Mammary microvascular endothelial cell (primary cell): Measurements from ENCODE around the gene GET4. TPM values are rescaled to one million over a fixed set of nuclear protein-coding genes. Genes with fewer than 3 reads are reported as not detected.

Source experiments
- total RNA-seq: library from RNA; depleted of rRNA; stranded (reverse); fragments of >200 nt; gene quantifications from 2 replicates; pipeline ENCODE4 v1.2.3, GENCODE V29; 2015

The GET4 gene, protein sequence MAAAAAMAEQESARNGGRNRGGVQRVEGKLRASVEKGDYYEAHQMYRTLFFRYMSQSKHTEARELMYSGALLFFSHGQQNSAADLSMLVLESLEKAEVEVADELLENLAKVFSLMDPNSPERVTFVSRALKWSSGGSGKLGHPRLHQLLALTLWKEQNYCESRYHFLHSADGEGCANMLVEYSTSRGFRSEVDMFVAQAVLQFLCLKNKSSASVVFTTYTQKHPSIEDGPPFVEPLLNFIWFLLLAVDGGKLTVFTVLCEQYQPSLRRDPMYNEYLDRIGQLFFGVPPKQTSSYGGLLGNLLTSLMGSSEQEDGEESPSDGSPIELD
- total RNA-seq, result 35.6 and 37.8 TPM in 2 replicates

GRCh38 chr7:876077-876971, at the start of gene GET4:
GET4 (plus strand) TSS chr7:876554; CDS start chr7:876646, 92 bp downstream.

GRCh38 chr7:832167-832967, 44.0 kb upstream of the GET4 start, which contains the start of gene SUN1:
SUN1 (plus strand) TSS chr7:832476; CDS start chr7:832525, 49 bp downstream.

Other genes starting within 250 kb of the GET4 start
- gene DNAAF5, start 149.9 kb upstream of the GET4 start, total RNA-seq, result 50.1 and 50.8 TPM in 2 replicates
- gene PRKAR1B, start 149.3 kb upstream of the GET4 start, total RNA-seq, result 19.6 and 20.1 TPM in 2 replicates
- gene SUN1, start 44.1 kb upstream of the GET4 start, total RNA-seq, result 125 and 141 TPM in 2 replicates
- gene ADAP1, start 78.1 kb downstream of the GET4 start, total RNA-seq, result 0.44 and 5.9 TPM in 2 replicates
- gene COX19, start 99.0 kb downstream of the GET4 start, total RNA-seq, result 4.3 and 8.8 TPM in 2 replicates
- not detected in 2 replicates for gene CYP2W1, start 106.6 kb downstream of the GET4 start, total RNA-seq
- 7.8 TPM in 2 replicates for gene GPR146, start 168.0 kb downstream of the GET4 start, total RNA-seq
- 0.79 and 2.0 TPM in 2 replicates for gene GPER1, start 211.6 kb downstream of the GET4 start, total RNA-seq